ENCODE measurements around the gene ATP6V1E1.

- TF ChIP-seq CTCF (conservative IDR thresholded peaks at IDR 0.05; ENCODE audit: low read length) = no peak
- TF ChIP-seq EZH2phosphoT487 (IDR thresholded peaks at IDR 0.05; ENCODE audit: borderline replicate concordance) = no peak
Observed at GRCh38 chr22:17579535-17579981, 49.0 kb downstream of the ATP6V1E1 start.

All from Loucy (cell line).